Smooth muscle cell (in vitro differentiated cells): ENCODE results near the gene ARID5A. TPM values are rescaled to one million over a fixed set of nuclear protein-coding genes. Genes with fewer than 3 reads are reported as not detected.

Experiments
- DNase-seq: peaks from one replicate; lab custom pipeline; 2025; ENCODE audit not compliant: unreplicated experiment; lab: John Stamatoyannopoulos, UW
- H2AFZ ChIP-seq: fragments of 200-600 bp; sonication (generic); 2 replicates; pipeline ENCODE4 v1.6.0; 2016; ENCODE audit warnings: antibody characterized with exemption, low read depth, mild to moderate bottlenecking
- H3F3A ChIP-seq: fragments of 200-600 bp; sonication (generic); 2 replicates; pipeline ENCODE4 v1.6.0; 2017; ENCODE audit warnings: antibody characterized with exemption, low read depth
- H3K27ac ChIP-seq: fragments of 200-600 bp; sonication (generic); 2 replicates; pipeline ENCODE4 v1.5.1; 2016; ENCODE audit warnings: low read depth, mild to moderate bottlenecking
- H3K27me3 ChIP-seq: fragments of 200-600 bp; sonication (generic); 2 replicates; pipeline ENCODE4 v1.6.1; 2016; ENCODE audit warnings: low read depth, mild to moderate bottlenecking
- H3K36me3 ChIP-seq: fragments of 200-600 bp; sonication (generic); 2 replicates; pipeline ENCODE4 v1.5.1; 2016; ENCODE audit warnings: low read depth
- H3K4me1 ChIP-seq: fragments of 200-600 bp; sonication (generic); 2 replicates; pipeline ENCODE4 v1.5.1; 2016; ENCODE audit warnings: low read depth
- H3K4me2 ChIP-seq: fragments of 200-600 bp; sonication (generic); 2 replicates; pipeline ENCODE4 v1.6.0; 2016; ENCODE audit warnings: mild to moderate bottlenecking
- H3K4me3 ChIP-seq: fragments of 200-600 bp; sonication (generic); 2 replicates; pipeline ENCODE4 v1.5.1; 2016; ENCODE audit warnings: mild to moderate bottlenecking
- H3K79me2 ChIP-seq: fragments of 200-600 bp; sonication (generic); 2 replicates; pipeline ENCODE4 v1.6.0; 2016; ENCODE audit warnings: low read depth, mild to moderate bottlenecking
- H3K9ac ChIP-seq: fragments of 200-600 bp; sonication (generic); 2 replicates; pipeline ENCODE4 v1.6.0; 2016; ENCODE audit warnings: low read depth
- H3K9me3 ChIP-seq: fragments of 200-600 bp; sonication (generic); replicated peaks from 2 replicates; pipeline ENCODE4 v1.5.1; 2016; ENCODE audit warnings: low read depth
- H4K20me1 ChIP-seq: fragments of 200-600 bp; sonication (generic); 2 replicates; pipeline ENCODE4 v1.6.0; 2016; ENCODE audit warnings: low read depth
- CTCF ChIP-seq: fragments of 200-600 bp; sonication (generic); IDR thresholded peaks from 2 replicates; pipeline ENCODE4 v1.5.1; 2017; ENCODE audit warnings: borderline replicate concordance, mild to moderate bottlenecking, antibody characterized with exemption; ENCODE audit not compliant: insufficient read depth, poor library complexity, severe bottlenecking
- WGBS: methylation state at CpG from one replicate; pipeline ENCODE4 v1.1.7; 2016; ENCODE audit warnings: low lambda C conversion rate; 5-methylcytosine and 5-hydroxymethylcytosine counted together
- polyA plus RNA-seq: library from polyadenylated mRNA; unstranded; fragments of >200 nt; fragmentation: Nextera tagmentation; extraction: Ambion mirVana; gene quantifications from 2 replicates; pipeline ENCODE4 v1.2.1, GENCODE V29; 2016
- total RNA-seq: library from RNA; depleted of rRNA; stranded (reverse); fragments of >200 nt; gene quantifications from 2 replicates; pipeline ENCODE4 v1.2.3, GENCODE V29; 2014

Gene ARID5A
- total and polyA plus RNA-seq, 2 experiments from 2014 or later, result 12.1 to 25.6 TPM

- H3K79me2 ChIP-seq, result peaks cover 12% of the 10 kb centered on the region
- H3K27me3 ChIP-seq, result peaks cover 9% of the 10 kb centered on the region
- peaks cover 26% of the 10 kb centered on the region for H3K4me1 ChIP-seq
- H3K4me2 ChIP-seq, result no peak overlapping the region
- no peak overlapping the region for H3K4me3 ChIP-seq
- WGBS, result 48% methylated on average over 8 of the region's 8 CpGs
- H3F3A ChIP-seq, result peaks cover 8% of the 10 kb centered on the region
- no peaks in the 10 kb centered on the region for H3K36me3 ChIP-seq
- peak overlapping the region; percentile 28 for H3K27ac ChIP-seq
- H2AFZ ChIP-seq, result peak overlapping the region; percentile 55
- no peak overlapping the region for H3K9ac ChIP-seq
- H4K20me1 ChIP-seq, result peaks cover 15% of the 10 kb centered on the region
- no peak for TF ChIP-seq CTCF
- DNase-seq, result no peak
- H3K9me3 ChIP-seq, result no peaks in the 10 kb centered on the region
These were observed 3.1 kb upstream of the ARID5A start for GRCh38 chr2:96533292-96534073.

GRCh38 chr2:96534141-96534540 is 2.4 kb upstream of the ARID5A start:
- H3K9ac ChIP-seq, result no peak overlapping the region
- TF ChIP-seq CTCF, result no peak
- 99% methylated on average over 4 of the region's 4 CpGs for WGBS
- H3K27me3 ChIP-seq, result peaks cover 15% of the 10 kb centered on the region
- no peaks in the 10 kb centered on the region for H3K36me3 ChIP-seq
- H4K20me1 ChIP-seq, result peaks cover 22% of the 10 kb centered on the region
- H3K27ac ChIP-seq, result no peak overlapping the region
- H3K4me3 ChIP-seq, result no peak overlapping the region
- no peak overlapping the region for H2AFZ ChIP-seq
- H3K79me2 ChIP-seq, result peaks cover 12% of the 10 kb centered on the region
- H3K4me2 ChIP-seq, result no peak overlapping the region
- peaks cover 8% of the 10 kb centered on the region for H3F3A ChIP-seq
- no peaks in the 10 kb centered on the region for H3K9me3 ChIP-seq
- no peak for DNase-seq
- peaks cover 27% of the 10 kb centered on the region for H3K4me1 ChIP-seq

GRCh38 chr2:96534701-96535181 is 1.8 kb upstream of the ARID5A start:
- H3K9me3 ChIP-seq, result no peaks in the 10 kb centered on the region
- no peak for DNase-seq
- no peaks in the 10 kb centered on the region for H3K36me3 ChIP-seq
- H3K27ac ChIP-seq, result no peak overlapping the region
- peaks cover 28% of the 10 kb centered on the region for H4K20me1 ChIP-seq
- no peak overlapping the region for H3K9ac ChIP-seq
- TF ChIP-seq CTCF, result no peak
- no peak overlapping the region for H2AFZ ChIP-seq
- H3F3A ChIP-seq, result peaks cover 8% of the 10 kb centered on the region
- H3K27me3 ChIP-seq, result peaks cover 15% of the 10 kb centered on the region
- H3K4me1 ChIP-seq, result peaks cover 31% of the 10 kb centered on the region
- 76% methylated on average over 5 of the region's 5 CpGs for WGBS
- peaks cover 12% of the 10 kb centered on the region for H3K79me2 ChIP-seq
- H3K4me3 ChIP-seq, result no peak overlapping the region
- H3K4me2 ChIP-seq, result no peak overlapping the region

GRCh38 chr2:96535331-96535730 is 1.2 kb upstream of the ARID5A start:
- Histone ChIP-seq H4K20me1 (peaks cover 34% of the 10 kb centered on the region), H3K27ac (no peak overlapping the region), H3F3A (peaks cover 8% of the 10 kb centered on the region), H3K9me3 (no peaks in the 10 kb centered on the region), H3K36me3 (no peaks in the 10 kb centered on the region), H2AFZ (no peak overlapping the region), H3K79me2 (peaks cover 12% of the 10 kb centered on the region), H3K27me3 (peaks cover 15% of the 10 kb centered on the region), H3K9ac (no peak overlapping the region), H3K4me2 (no peak overlapping the region), H3K4me1 (peaks cover 37% of the 10 kb centered on the region), H3K4me3 (no peak overlapping the region)
- 83% methylated on average over 4 of the region's 4 CpGs for WGBS
- DNase-seq, result no peak
- no peak for TF ChIP-seq CTCF
